Measurements from ENCODE around the gene ZSCAN1. TPM values are rescaled to one million over a fixed set of nuclear protein-coding genes. Genes with fewer than 3 reads are reported as not detected.

Gene ZSCAN1
- total RNA-seq, 4 donors from 2014 or later, result not detected

- TF ChIP-seq EP300 (IDR thresholded peaks at IDR 0.05) (no peak), POLR2A (IDR thresholded peaks at IDR 0.05; ENCODE audit: low read depth) (no peak), CTCF (IDR thresholded peaks at IDR 0.05) (no peak), POLR2AphosphoS5 (IDR thresholded peaks at IDR 0.05) (no peak)
- peaks cover 0 to 87% (median 52%) of the 10 kb centered on the region in 4 donors for H3K9me3 ChIP-seq
- peaks cover 13 to 37% (median 16%) of the 10 kb centered on the region in 4 donors for H3K36me3 ChIP-seq
- intact Hi-C loops (cut with DNase I), result no loop called here
- H3K4me1 ChIP-seq, result no peaks in the 10 kb centered on the region
- no peak overlapping the region for H3K4me3 ChIP-seq
- DNase-seq (ENCODE audit: extremely low spot score), result no peak
- H3K27me3 ChIP-seq, result no peaks in the 10 kb centered on the region
- no peak overlapping the region for H3K27ac ChIP-seq (replicated peaks in 1 of 4)
- WGBS, result 96% methylated on average over 9 of the region's 10 CpGs
Observed at GRCh38 chr19:58079792-58080191, 46.0 kb downstream of the ZSCAN1 start.

GRCh38 chr19:58083021-58083420, 49.2 kb downstream of the ZSCAN1 start:
- Histone ChIP-seq H3K36me3 (peaks cover 40 to 57% (median 48%) of the 10 kb centered on the region in 4 donors), H3K4me3 (no peak overlapping the region), H3K9me3 (peaks cover 0 to 86% (median 59%) of the 10 kb centered on the region in 4 donors), H3K27ac (replicated peaks in 1 of 4) (no peak overlapping the region), H3K27me3 (no peaks in the 10 kb centered on the region), H3K4me1 (no peaks in the 10 kb centered on the region)
- DNase-seq (ENCODE audit: extremely low spot score), result no peak
- TF ChIP-seq POLR2A (IDR thresholded peaks at IDR 0.05; ENCODE audit: low read depth) (no peak), EP300 (IDR thresholded peaks at IDR 0.05) (no peak), CTCF (IDR thresholded peaks at IDR 0.05) (no peak), POLR2AphosphoS5 (IDR thresholded peaks at IDR 0.05) (no peak)
- intact Hi-C loops (cut with DNase I), result no loop called here
- 98% methylated on average over 3 of the region's 3 CpGs for WGBS

GRCh38 chr19:58084596-58085347, 50.9 kb downstream of the ZSCAN1 start:
- Histone ChIP-seq H3K27me3 (no peaks in the 10 kb centered on the region), H3K4me3 (no peak overlapping the region), H3K36me3 (peaks cover 47 to 69% (median 59%) of the 10 kb centered on the region in 4 donors), H3K9me3 (peaks cover 0 to 86% (median 62%) of the 10 kb centered on the region in 4 donors), H3K4me1 (no peaks in the 10 kb centered on the region), H3K27ac (replicated peaks in 1 of 4) (no peak overlapping the region)
- no peak for DNase-seq (ENCODE audit: extremely low spot score)
- TF ChIP-seq POLR2A (IDR thresholded peaks at IDR 0.05; ENCODE audit: low read depth), result no peak
- TF ChIP-seq CTCF (IDR thresholded peaks at IDR 0.05), result no peak
- TF ChIP-seq EP300 (IDR thresholded peaks at IDR 0.05), result no peak
- no peak for TF ChIP-seq POLR2AphosphoS5 (IDR thresholded peaks at IDR 0.05)
- intact Hi-C loops (cut with DNase I), result no loop called here
- whole genome bisulfite sequencing, result 98% methylated on average over 31 of the region's 69 CpGs

GRCh38 chr19:58085348-58085875, 51.6 kb downstream of the ZSCAN1 start:
- TF ChIP-seq POLR2AphosphoS5 (IDR thresholded peaks at IDR 0.05), result no peak
- TF ChIP-seq CTCF (IDR thresholded peaks at IDR 0.05), result no peak
- no peak for TF ChIP-seq EP300 (IDR thresholded peaks at IDR 0.05)
- no peak for TF ChIP-seq POLR2A (IDR thresholded peaks at IDR 0.05; ENCODE audit: low read depth)
- Histone ChIP-seq H3K27me3 (no peaks in the 10 kb centered on the region), H3K36me3 (peaks cover 47 to 76% (median 61%) of the 10 kb centered on the region in 4 donors), H3K4me3 (no peak overlapping the region), H3K27ac (replicated peaks in 1 of 4) (no peak overlapping the region), H3K9me3 (peaks cover 0 to 86% (median 62%) of the 10 kb centered on the region in 4 donors), H3K4me1 (no peaks in the 10 kb centered on the region)
- WGBS, result 97% methylated on average over 5 of the region's 29 CpGs
- intact Hi-C loops (cut with DNase I), result no loop called here
- no peak for DNase-seq (ENCODE audit: extremely low spot score)
